Body of pancreas (tissue), 4 donors: ENCODE results near the gene SLC6A20. TPM values are rescaled to one million over a fixed set of nuclear protein-coding genes. Genes with fewer than 3 reads are reported as not detected.

Experiments
- ATAC-seq: fragments of 150-250 bp; one replicate; pipeline ENCODE4 v1.9.1; 2016
- DNase-seq, 4 donors: peaks; one replicate each; pipeline ENCODE4 v3.0.0-alpha.2; 2019
- H3K27ac ChIP-seq, 4 donors: fragments of 200-600 bp; sonication (generic); 1 replicate in 3 of 4; 2 replicates in 1 of 4; pipeline versions ENCODE4 v1.5.1 to v1.6.1; 2016 to 2019; ENCODE audit warnings: mild to moderate bottlenecking in 1 of 4, mixed read lengths in 1 of 4, moderate library complexity in 1 of 4
- H3K27me3 ChIP-seq, 2 donors: fragments of 200-600 bp; sonication (generic); one replicate each; pipeline ENCODE4 v1.6.0; 2016; ENCODE audit warnings: mild to moderate bottlenecking in 1 of 2
- H3K36me3 ChIP-seq, 2 donors: fragments of 200-600 bp; sonication (generic); replicated peaks in 1 of 2; 2 replicates each; pipeline ENCODE4 v1.5.1; 2016; ENCODE audit warnings: low read depth in 2 of 2; ENCODE audit not compliant: insufficient read depth in 1 of 2
- H3K4me1 ChIP-seq: fragments of 200-600 bp; sonication (generic); one replicate; pipeline ENCODE4 v1.6.0; 2016
- H3K4me3 ChIP-seq, 2 donors: fragments of 200-600 bp; sonication (generic); 1 replicate in 1 of 2; 2 replicates in 1 of 2; pipeline ENCODE4 v1.5.1; 2016 to 2019
- H3K9me3 ChIP-seq, 3 donors: fragments of 200-600 bp; sonication (generic); 1 replicate in 2 of 3; 2 replicates in 1 of 3; pipeline ENCODE4 v1.5.1; 2016
- CTCF ChIP-seq, 7 experiments: fragments of 450-650 bp in 4 of 7; fragments of 200-600 bp in 3 of 7; sonication (generic) in 3 of 7; IDR thresholded peaks; one replicate each; pipeline ENCODE4 v1.5.1; 2016 to 2019; ENCODE audit warnings: antibody characterized with exemption in 7 of 7
- POLR2A ChIP-seq, 3 donors: fragments of 450-650 bp; IDR thresholded peaks; one replicate each; pipeline ENCODE4 v1.6.1; 2016; ENCODE audit warnings: antibody characterized with exemption in 3 of 3, mild to moderate bottlenecking in 2 of 3
- WGBS, 2 donors: methylation state at CpG; one replicate each; pipeline ENCODE4 v1.1.5; 2017; 5-methylcytosine and 5-hydroxymethylcytosine counted together
- intact Hi-C: fragments of 100-400 bp; cut with DNase I; formaldehyde crosslinking; loops from one replicate; pipeline ENCODE4 v1.15.1; 2023
- total RNA-seq, 2 donors: library from RNA; depleted of rRNA; stranded (reverse); fragments of >200 nt; gene quantifications; one replicate each; pipeline ENCODE4 v1.1.0, GENCODE V29; 2016

Gene SLC6A20
- total RNA-seq, 2 donors from 2014 or later = 4.7 to 5.3 TPM

GRCh38 chr3:45826321-45826720 lies 30.0 kb upstream of the SLC6A20 start:
- H3K27me3 ChIP-seq = no peaks in the 10 kb centered on the region
- no peak overlapping the region for H3K4me3 ChIP-seq
- no peaks in the 10 kb centered on the region for H3K4me1 ChIP-seq
- WGBS, 2 donors = 57 to 62% methylated on average over 2 of the region's 2 CpGs
- ATAC-seq (no peak), DNase-seq (no peak)
- peaks cover 5 to 17% of the 10 kb centered on the region in 2 donors for H3K36me3 ChIP-seq
- H3K27ac ChIP-seq = no peak overlapping the region
- H3K9me3 ChIP-seq = no peaks in the 10 kb centered on the region
- TF ChIP-seq CTCF (IDR thresholded peaks at IDR 0.05) (no peak), POLR2A (IDR thresholded peaks at IDR 0.05) (no peak)
- intact Hi-C loops = no loop called here

- DNase-seq = no peak
- 95 to 96% methylated on average over 1 of the region's 1 CpG for WGBS, 2 donors
- Histone ChIP-seq H3K27me3 (no peaks in the 10 kb centered on the region), H3K9me3 (no peaks in the 10 kb centered on the region), H3K4me3 (no peak overlapping the region), H3K4me1 (peaks cover 18% of the 10 kb centered on the region), H3K36me3 (peaks cover 5 to 6% of the 10 kb centered on the region in 2 donors), H3K27ac (no peak overlapping the region)
- TF ChIP-seq POLR2A (IDR thresholded peaks at IDR 0.05) = no peak
- TF ChIP-seq CTCF (IDR thresholded peaks at IDR 0.05) = no peak
- intact Hi-C loops = no loop called here
- no peak for ATAC-seq
Observed at GRCh38 chr3:45821127-45821526, 24.8 kb upstream of the SLC6A20 start.

GRCh38 chr3:45819543-45819942 lies 23.2 kb upstream of the SLC6A20 start:
- DNase-seq = no peak
- Histone ChIP-seq H3K4me3 (no peak overlapping the region), H3K36me3 (peaks cover 2% of the 10 kb centered on the region in 2 donors), H3K4me1 (peaks cover 18% of the 10 kb centered on the region), H3K9me3 (no peaks in the 10 kb centered on the region), H3K27me3 (no peaks in the 10 kb centered on the region), H3K27ac (no peak overlapping the region)
- ATAC-seq = no peak
- TF ChIP-seq POLR2A (IDR thresholded peaks at IDR 0.05) (no peak), CTCF (IDR thresholded peaks at IDR 0.05) (no peak)
- intact Hi-C loops = no loop called here
- WGBS, 2 donors = 80 to 92% methylated on average over 2 of the region's 2 CpGs

- Histone ChIP-seq H3K27ac (peak overlapping the region; percentile 32 to 72 (median 68)), H3K4me1 (peaks cover 18% of the 10 kb centered on the region), H3K27me3 (no peaks in the 10 kb centered on the region), H3K36me3 (peaks cover 0 to 2% of the 10 kb centered on the region in 2 donors), H3K9me3 (no peaks in the 10 kb centered on the region), H3K4me3 (no peak overlapping the region)
- TF ChIP-seq POLR2A (IDR thresholded peaks at IDR 0.05) (no peak), CTCF (IDR thresholded peaks at IDR 0.05) (no peak)
- peak; percentile 96 for ATAC-seq
- DNase-seq = peak; percentile 62 to 88 (median 74)
- WGBS, 2 donors = 3 to 34% methylated on average over 4 of the region's 4 CpGs
- intact Hi-C loops = no loop called here
Observed at GRCh38 chr3:45817831-45818522, 21.6 kb upstream of the SLC6A20 start.

- no peaks in the 10 kb centered on the region for H3K27me3 ChIP-seq
- intact Hi-C loops = no loop called here
- 77 to 81% methylated on average over 3 of the region's 3 CpGs for WGBS, 2 donors
- peaks cover 18% of the 10 kb centered on the region for H3K4me1 ChIP-seq
- ATAC-seq = no peak
- peaks cover 0 to 2% of the 10 kb centered on the region in 2 donors for H3K36me3 ChIP-seq
- H3K27ac ChIP-seq = no peak overlapping the region
- no peak for DNase-seq
- no peak overlapping the region for H3K4me3 ChIP-seq
- H3K9me3 ChIP-seq = no peaks in the 10 kb centered on the region
- TF ChIP-seq POLR2A (IDR thresholded peaks at IDR 0.05) (no peak), CTCF (IDR thresholded peaks at IDR 0.05) (no peak)
Observed at GRCh38 chr3:45816544-45816943, 20.2 kb upstream of the SLC6A20 start.
